ENCODE data around the gene RMDN3. TPM values are rescaled to one million over a fixed set of nuclear protein-coding genes. Genes with fewer than 3 reads are reported as not detected.
A peak's percentile ranks its signal among the peaks of the same experiment; 100 is the strongest.

RMDN3 gene
- total and polyA plus RNA-seq, 2 of the 13 experiments (the other 11 are each of a cell fraction or from before 2014, with no cell fraction given) = 16.8 to 19.5 TPM

DNA sequence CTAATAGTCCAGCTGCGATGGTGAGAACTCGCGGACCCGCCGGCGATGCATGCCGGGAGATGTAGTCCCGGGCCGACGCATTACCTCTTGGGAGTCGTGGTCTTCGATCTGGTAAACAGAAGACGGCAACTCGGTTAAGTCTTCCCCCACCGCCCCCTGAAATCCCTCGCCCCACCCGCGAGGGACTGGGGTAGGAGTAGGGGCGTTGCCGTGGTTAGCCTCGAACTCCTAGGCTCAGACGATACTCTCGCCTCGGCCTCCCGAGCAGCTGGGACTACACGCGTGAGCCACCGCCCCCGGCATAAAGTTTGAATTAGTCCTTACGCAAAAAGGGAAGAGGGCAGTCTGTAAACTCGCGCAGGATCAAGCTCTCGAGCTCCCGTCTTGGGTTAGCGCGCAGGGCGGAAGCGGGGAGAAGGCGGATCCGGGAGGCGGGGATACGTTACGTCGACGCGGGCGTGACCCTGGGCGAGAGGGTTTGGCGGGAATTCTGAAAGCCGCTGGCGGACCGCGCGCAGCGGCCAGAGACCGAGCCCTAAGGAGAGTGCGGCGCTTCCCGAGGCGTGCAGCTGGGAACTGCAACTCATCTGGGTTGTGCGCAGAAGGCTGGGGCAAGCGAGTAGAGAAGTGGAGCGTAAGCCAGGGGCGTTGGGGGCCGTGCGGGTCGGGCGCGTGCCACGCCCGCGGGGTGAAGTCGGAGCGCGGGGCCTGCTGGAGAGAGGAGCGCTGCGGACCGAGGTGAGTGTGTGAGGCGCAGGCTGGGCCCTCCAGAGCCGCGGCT is 60.2 kb downstream of the RMDN3 start, which contains the start of gene RAD51 (continued):
- TF ChIP-seq ZNF362 (CRISPR knock-in tag; IDR thresholded peaks at IDR 0.05; ENCODE audit: borderline replicate concordance) (no peak), NPAS2 (CRISPR knock-in tag; IDR thresholded peaks at IDR 0.05; ENCODE audit: borderline replicate concordance) (no peak), HCFC1 (IDR thresholded peaks at IDR 0.05; ENCODE audit: low read depth, low read length) (peak; percentile 77), ZNF746 (CRISPR knock-in tag; IDR thresholded peaks at IDR 0.05) (peak; percentile 47), ZNF775 (CRISPR knock-in tag; IDR thresholded peaks at IDR 0.05; ENCODE audit: borderline replicate concordance) (no peak), ZBTB14 (CRISPR knock-in tag; IDR thresholded peaks at IDR 0.05) (peak; percentile 48), MED13 (CRISPR knock-in tag; IDR thresholded peaks at IDR 0.05) (0 out of 2 replicates have a peak, but pooled peaks have one; percentile 70), ZNF282 (IDR thresholded peaks at IDR 0.05; ENCODE audit: partially characterized antibody) (no peak), SKIL (CRISPR knock-in tag; IDR thresholded peaks at IDR 0.05; ENCODE audit: borderline replicate concordance) (no peak), HNRNPLL (IDR thresholded peaks at IDR 0.05; ENCODE audit: low read depth, low read length, poor library complexity, severe bottlenecking) (peak; percentile 96), ZNF749 (CRISPR knock-in tag; IDR thresholded peaks at IDR 0.05; ENCODE audit: borderline replicate concordance) (no peak; the same call in 1 of the 2 replicates), HDAC6 (IDR thresholded peaks at IDR 0.05; ENCODE audit: low read depth, low read length) (no peak), WIZ (CRISPR knock-in tag; IDR thresholded peaks at IDR 0.05) (no peak), ZNF225 (CRISPR knock-in tag; IDR thresholded peaks at IDR 0.05) (no peak; the same call in 1 of the 2 replicates), NFKBIZ (CRISPR knock-in tag; IDR thresholded peaks at IDR 0.05) (no peak), FOSL2 (CRISPR knock-in tag; IDR thresholded peaks at IDR 0.05) (no peak; the same call in 1 of the 2 replicates), PITX1 (CRISPR knock-in tag; IDR thresholded peaks at IDR 0.05) (0 out of 2 replicates have a peak, but pooled peaks have one; percentile 43), SMARCC2 (IDR thresholded peaks at IDR 0.05) (no peak), SP5 (CRISPR knock-in tag; IDR thresholded peaks at IDR 0.05; ENCODE audit: borderline replicate concordance, low read depth) (peak; percentile 69), NFE2L1 (CRISPR knock-in tag; IDR thresholded peaks at IDR 0.05; ENCODE audit: borderline replicate concordance) (no peak), ZNF724P (CRISPR knock-in tag; IDR thresholded peaks at IDR 0.05; ENCODE audit: borderline replicate concordance) (peak; percentile 90), NFE2L2 (IDR thresholded peaks at IDR 0.05; ENCODE audit: low read length) (no peak), ZSCAN9 (CRISPR knock-in tag; IDR thresholded peaks at IDR 0.05; ENCODE audit: borderline replicate concordance) (0 out of 2 replicates have a peak, but pooled peaks have one; percentile 25), KLF9 (CRISPR knock-in tag; IDR thresholded peaks at IDR 0.05; ENCODE audit: low read depth) (no peak)
- TF ChIP-seq, protein P1, sequence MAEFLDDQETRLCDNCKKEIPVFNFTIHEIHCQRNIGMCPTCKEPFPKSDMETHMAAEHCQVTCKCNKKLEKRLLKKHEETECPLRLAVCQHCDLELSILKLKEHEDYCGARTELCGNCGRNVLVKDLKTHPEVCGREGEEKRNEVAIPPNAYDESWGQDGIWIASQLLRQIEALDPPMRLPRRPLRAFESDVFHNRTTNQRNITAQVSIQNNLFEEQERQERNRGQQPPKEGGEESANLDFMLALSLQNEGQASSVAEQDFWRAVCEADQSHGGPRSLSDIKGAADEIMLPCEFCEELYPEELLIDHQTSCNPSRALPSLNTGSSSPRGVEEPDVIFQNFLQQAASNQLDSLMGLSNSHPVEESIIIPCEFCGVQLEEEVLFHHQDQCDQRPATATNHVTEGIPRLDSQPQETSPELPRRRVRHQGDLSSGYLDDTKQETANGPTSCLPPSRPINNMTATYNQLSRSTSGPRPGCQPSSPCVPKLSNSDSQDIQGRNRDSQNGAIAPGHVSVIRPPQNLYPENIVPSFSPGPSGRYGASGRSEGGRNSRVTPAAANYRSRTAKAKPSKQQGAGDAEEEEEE (CRISPR knock-in tag; IDR thresholded peaks at IDR 0.05; ENCODE audit: borderline replicate concordance) = no peak; the same call in 1 of the 2 replicates

Measured in HepG2 (cell line).